KG1 (cell line): ENCODE results near the gene MDN1.
"Not testable (repeated sequence)": the region's sequence is repeated elsewhere in the genome, so short reads cannot be mapped to it uniquely, and the experiment has no call there.

Experiments used
- DNase-seq: peaks from one replicate; lab custom pipeline; 2025; lab: John Stamatoyannopoulos, UW

The MDN1 gene

GRCh38 chr6:89818977-89819335, 638 bp downstream of the MDN1 start:
- DNase-seq: peak; percentile 33

GRCh38 chr6:89817481-89817880, 2.1 kb downstream of the MDN1 start:
- no peak for DNase-seq

- not testable (repeated sequence) for DNase-seq
Observed at GRCh38 chr6:89813422-89813821, 6.2 kb downstream of the MDN1 start.

- no peak for DNase-seq
Observed at GRCh38 chr6:89807581-89807980, 12.0 kb downstream of the MDN1 start.

GRCh38 chr6:89805814-89806371, 13.7 kb downstream of the MDN1 start:
- DNase-seq: no peak

- DNase-seq: no peak
Observed at GRCh38 chr6:89803271-89803670, 16.3 kb downstream of the MDN1 start.

GRCh38 chr6:89799756-89800155, 19.8 kb downstream of the MDN1 start:
- no peak for DNase-seq

- DNase-seq: no peak
Observed at GRCh38 chr6:89799096-89799495, 20.5 kb downstream of the MDN1 start.

- DNase-seq: no peak
Observed at GRCh38 chr6:89797317-89797716, 22.3 kb downstream of the MDN1 start.

GRCh38 chr6:89794324-89794723, 25.3 kb downstream of the MDN1 start:
- no peak for DNase-seq

GRCh38 chr6:89793586-89793985, 26.0 kb downstream of the MDN1 start:
- DNase-seq: no peak

- no peak for DNase-seq
Observed at GRCh38 chr6:89792881-89793280, 26.7 kb downstream of the MDN1 start.

GRCh38 chr6:89790403-89790802, 29.2 kb downstream of the MDN1 start:
- no peak for DNase-seq

GRCh38 chr6:89789980-89790379, 29.6 kb downstream of the MDN1 start:
- no peak for DNase-seq

- no peak for DNase-seq
Observed at GRCh38 chr6:89787660-89788328, 31.8 kb downstream of the MDN1 start.

GRCh38 chr6:89786970-89787369, 32.6 kb downstream of the MDN1 start:
- DNase-seq: no peak

GRCh38 chr6:89784838-89785237, 34.8 kb downstream of the MDN1 start:
- DNase-seq: no peak

GRCh38 chr6:89783293-89783692, 36.3 kb downstream of the MDN1 start:
- not testable (repeated sequence) for DNase-seq

- no peak for DNase-seq
Observed at GRCh38 chr6:89782222-89782621, 37.4 kb downstream of the MDN1 start.

- DNase-seq: no peak
Observed at GRCh38 chr6:89781070-89782034, 38.2 kb downstream of the MDN1 start.

GRCh38 chr6:89777455-89777854, 42.1 kb downstream of the MDN1 start:
- DNase-seq: no peak

GRCh38 chr6:89776583-89777233, 42.9 kb downstream of the MDN1 start:
- no peak for DNase-seq
